Measurements from ENCODE around the gene RB1.
"Not testable (repeated sequence)": the region's sequence is repeated elsewhere in the genome, so short reads cannot be mapped to it uniquely, and the experiment has no call there.

RB1 gene

DNA sequence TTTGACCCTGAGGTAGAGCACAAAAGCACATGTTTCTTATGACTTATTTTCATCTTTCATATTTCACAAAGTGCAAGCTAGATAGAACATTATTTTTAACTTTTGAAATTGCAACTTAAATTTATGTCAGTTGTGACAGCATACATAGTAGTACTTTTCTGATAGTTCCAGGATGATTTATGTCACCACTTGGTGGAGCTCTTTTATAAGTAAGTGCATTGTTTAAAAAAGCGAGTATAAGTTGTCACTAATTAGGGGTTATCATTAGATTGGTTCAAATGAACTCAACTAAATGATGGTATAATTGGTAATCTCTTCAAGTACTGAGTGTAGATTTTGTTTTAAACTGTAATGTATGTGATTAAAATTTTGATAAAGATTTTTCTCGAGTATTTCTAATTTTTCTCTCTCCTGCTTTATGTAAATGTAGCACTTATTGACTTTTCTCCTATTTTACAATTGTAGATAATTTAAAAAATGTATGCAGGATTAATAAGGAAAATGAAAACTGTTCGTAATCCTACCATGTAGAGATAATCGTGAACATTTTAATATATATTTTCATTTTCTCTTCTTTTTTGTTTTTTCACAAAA lies 31.1 kb downstream of the RB1 start:
- no peak overlapping the region for H3K4me3 ChIP-seq (ENCODE audit: low read depth, low read length, poor library complexity, severe bottlenecking)
- H3K9me3 ChIP-seq (ENCODE audit: low read length), result 0 out of 2 replicates have a peak, but pooled peaks cover under 1% of the 10 kb centered on the region
- no peak overlapping the region for H3K9ac ChIP-seq (ENCODE audit: low read length)
- no peak overlapping the region for H2AFZ ChIP-seq (ENCODE audit: low read length)
- H3K4me1 ChIP-seq (ENCODE audit: insufficient read depth, low read length, severe bottlenecking), result peaks cover 12% of the 10 kb centered on the region
- no peaks in the 10 kb centered on the region for H4K20me1 ChIP-seq (ENCODE audit: insufficient read depth, low read length)
- peak overlapping the region; percentile 57 for H3K27ac ChIP-seq (ENCODE audit: low read depth, low read length, poor library complexity, severe bottlenecking)
- H3K4me2 ChIP-seq (ENCODE audit: low read length), result no peak overlapping the region
- no peaks in the 10 kb centered on the region; the same call in 1 of the 2 replicates for H3F3A ChIP-seq (ENCODE audit: insufficient read depth, low read length)
- H3K27me3 ChIP-seq (ENCODE audit: insufficient read depth, low read length), result no peaks in the 10 kb centered on the region
- 0 out of 2 replicates have a peak, but pooled peaks cover 4% of the 10 kb centered on the region for H3K79me2 ChIP-seq (ENCODE audit: insufficient read depth, low read length)
- H3K9me2 ChIP-seq (ENCODE audit: low read depth, low read length), result no peaks in the 10 kb centered on the region
- H3K36me3 ChIP-seq (ENCODE audit: insufficient read depth, low read length), result peaks cover 9% of the 10 kb centered on the region; the same call in 1 of the 2 replicates
- no peak for TF ChIP-seq EZH2 (IDR thresholded peaks at IDR 0.05; ENCODE audit: borderline replicate concordance, low read length)
- TF ChIP-seq, protein P1, sequence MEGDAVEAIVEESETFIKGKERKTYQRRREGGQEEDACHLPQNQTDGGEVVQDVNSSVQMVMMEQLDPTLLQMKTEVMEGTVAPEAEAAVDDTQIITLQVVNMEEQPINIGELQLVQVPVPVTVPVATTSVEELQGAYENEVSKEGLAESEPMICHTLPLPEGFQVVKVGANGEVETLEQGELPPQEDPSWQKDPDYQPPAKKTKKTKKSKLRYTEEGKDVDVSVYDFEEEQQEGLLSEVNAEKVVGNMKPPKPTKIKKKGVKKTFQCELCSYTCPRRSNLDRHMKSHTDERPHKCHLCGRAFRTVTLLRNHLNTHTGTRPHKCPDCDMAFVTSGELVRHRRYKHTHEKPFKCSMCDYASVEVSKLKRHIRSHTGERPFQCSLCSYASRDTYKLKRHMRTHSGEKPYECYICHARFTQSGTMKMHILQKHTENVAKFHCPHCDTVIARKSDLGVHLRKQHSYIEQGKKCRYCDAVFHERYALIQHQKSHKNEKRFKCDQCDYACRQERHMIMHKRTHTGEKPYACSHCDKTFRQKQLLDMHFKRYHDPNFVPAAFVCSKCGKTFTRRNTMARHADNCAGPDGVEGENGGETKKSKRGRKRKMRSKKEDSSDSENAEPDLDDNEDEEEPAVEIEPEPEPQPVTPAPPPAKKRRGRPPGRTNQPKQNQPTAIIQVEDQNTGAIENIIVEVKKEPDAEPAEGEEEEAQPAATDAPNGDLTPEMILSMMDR (IDR thresholded peaks at IDR 0.05; ENCODE audit: low read length), result peak; percentile 88

DNA sequence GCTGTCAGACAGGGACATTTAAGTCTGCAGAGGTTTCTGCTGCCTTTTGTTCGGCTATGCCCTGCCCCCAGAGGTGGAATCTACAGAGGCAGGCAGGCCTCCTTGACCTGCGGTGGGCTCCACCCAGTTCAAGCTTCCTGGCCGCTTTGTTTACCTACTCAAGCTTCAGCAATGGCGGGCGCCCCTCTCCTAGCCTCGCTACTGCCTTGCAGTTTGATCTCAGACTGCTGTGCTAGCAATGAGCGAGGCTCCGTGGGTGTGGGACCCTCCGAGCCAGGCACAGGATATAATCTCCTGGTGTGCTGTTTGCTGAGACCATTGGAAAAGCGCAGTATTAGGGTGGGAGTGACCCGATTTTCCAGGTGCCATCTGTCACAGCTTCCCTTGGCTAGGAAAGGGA lies 35.6 kb downstream of the RB1 start:
- not testable (repeated sequence) for H3K4me2 ChIP-seq (ENCODE audit: low read length); H3K27ac ChIP-seq (ENCODE audit: low read depth, low read length, poor library complexity, severe bottlenecking); H3K9ac ChIP-seq (ENCODE audit: low read length); H3K27me3 ChIP-seq (ENCODE audit: insufficient read depth, low read length); H2AFZ ChIP-seq (ENCODE audit: low read length); H3K9me2 ChIP-seq (ENCODE audit: low read depth, low read length); H3K4me3 ChIP-seq (ENCODE audit: low read depth, low read length, poor library complexity, severe bottlenecking); H3K9me3 ChIP-seq (ENCODE audit: low read length); H4K20me1 ChIP-seq (ENCODE audit: insufficient read depth, low read length); H3F3A ChIP-seq (ENCODE audit: insufficient read depth, low read length); H3K79me2 ChIP-seq (ENCODE audit: insufficient read depth, low read length); H3K4me1 ChIP-seq (ENCODE audit: insufficient read depth, low read length, severe bottlenecking)
- peaks cover 21% of the 10 kb centered on the region for H3K36me3 ChIP-seq (ENCODE audit: insufficient read depth, low read length)

DNA sequence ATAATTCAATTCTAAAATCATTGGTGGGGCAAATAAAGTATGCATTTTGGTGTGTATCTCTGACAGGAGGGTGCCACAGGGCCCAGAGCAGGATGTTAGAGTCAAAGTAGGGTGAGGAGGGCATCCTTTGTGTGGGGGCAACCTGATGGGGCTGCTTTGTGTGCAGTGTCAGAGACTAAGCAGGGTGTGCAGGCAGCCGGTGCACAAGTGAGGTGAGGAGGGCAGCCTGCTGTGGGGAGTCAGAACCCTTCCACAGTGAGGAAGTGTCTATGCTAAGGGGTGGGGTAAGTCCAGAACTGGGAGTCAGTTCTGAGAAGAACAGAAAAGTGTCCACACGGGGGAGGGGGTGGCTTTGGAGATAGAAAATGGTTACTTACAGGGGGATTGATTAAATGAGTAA lies 40.7 kb downstream of the RB1 start:
- no peaks in the 10 kb centered on the region for H3F3A ChIP-seq (ENCODE audit: insufficient read depth, low read length)
- no peak overlapping the region for H3K27ac ChIP-seq (ENCODE audit: low read depth, low read length, poor library complexity, severe bottlenecking)
- TF ChIP-seq, protein P1 (IDR thresholded peaks at IDR 0.05; ENCODE audit: low read length), result no peak
- no peak for TF ChIP-seq EZH2 (IDR thresholded peaks at IDR 0.05; ENCODE audit: borderline replicate concordance, low read length)
- no peaks in the 10 kb centered on the region for H3K9me2 ChIP-seq (ENCODE audit: low read depth, low read length)
- H3K4me1 ChIP-seq (ENCODE audit: insufficient read depth, low read length, severe bottlenecking), result no peaks in the 10 kb centered on the region
- no peak overlapping the region for H3K9ac ChIP-seq (ENCODE audit: low read length)
- H3K36me3 ChIP-seq (ENCODE audit: insufficient read depth, low read length), result peaks cover 60% of the 10 kb centered on the region
- H3K4me3 ChIP-seq (ENCODE audit: low read depth, low read length, poor library complexity, severe bottlenecking), result no peak overlapping the region
- no peaks in the 10 kb centered on the region for H3K79me2 ChIP-seq (ENCODE audit: insufficient read depth, low read length)
- H4K20me1 ChIP-seq (ENCODE audit: insufficient read depth, low read length), result no peaks in the 10 kb centered on the region
- H3K4me2 ChIP-seq (ENCODE audit: low read length), result no peak overlapping the region
- no peak overlapping the region for H2AFZ ChIP-seq (ENCODE audit: low read length)
- H3K27me3 ChIP-seq (ENCODE audit: insufficient read depth, low read length), result no peaks in the 10 kb centered on the region
- H3K9me3 ChIP-seq (ENCODE audit: low read length), result 0 out of 2 replicates have a peak, but pooled peaks cover 6% of the 10 kb centered on the region

DNA sequence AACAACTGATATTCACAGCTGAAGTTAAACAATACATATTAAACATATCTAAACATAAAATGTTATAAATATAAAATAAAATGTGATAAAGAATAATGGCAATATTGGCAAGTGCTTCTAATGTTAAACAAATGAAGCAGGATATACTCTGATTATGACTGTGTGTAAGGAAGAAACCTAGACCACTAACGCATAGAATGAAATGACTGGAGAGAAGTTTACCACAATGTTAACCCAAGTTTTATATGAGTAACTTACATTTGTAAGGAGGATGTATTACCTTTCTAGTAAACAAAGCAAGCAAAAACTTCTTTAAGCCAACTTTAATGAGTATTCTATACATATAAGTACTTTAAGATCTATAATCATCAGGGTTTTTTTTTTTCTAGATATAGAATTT lies 43.0 kb downstream of the RB1 start:
- Histone ChIP-seq H4K20me1 (ENCODE audit: insufficient read depth, low read length) (no peaks in the 10 kb centered on the region), H2AFZ (ENCODE audit: low read length) (no peak overlapping the region), H3K4me2 (ENCODE audit: low read length) (no peak overlapping the region), H3K79me2 (ENCODE audit: insufficient read depth, low read length) (no peaks in the 10 kb centered on the region), H3K27me3 (ENCODE audit: insufficient read depth, low read length) (no peaks in the 10 kb centered on the region), H3K27ac (ENCODE audit: low read depth, low read length, poor library complexity, severe bottlenecking) (no peak overlapping the region), H3K9me2 (ENCODE audit: low read depth, low read length) (no peaks in the 10 kb centered on the region), H3K4me1 (ENCODE audit: insufficient read depth, low read length, severe bottlenecking) (no peaks in the 10 kb centered on the region), H3F3A (ENCODE audit: insufficient read depth, low read length) (no peaks in the 10 kb centered on the region), H3K36me3 (ENCODE audit: insufficient read depth, low read length) (peaks cover 70% of the 10 kb centered on the region), H3K9ac (ENCODE audit: low read length) (no peak overlapping the region), H3K4me3 (ENCODE audit: low read depth, low read length, poor library complexity, severe bottlenecking) (no peak overlapping the region), H3K9me3 (ENCODE audit: low read length) (no peaks in the 10 kb centered on the region)
- no peak for TF ChIP-seq EZH2 (IDR thresholded peaks at IDR 0.05; ENCODE audit: borderline replicate concordance, low read length)
- TF ChIP-seq, protein P1 (IDR thresholded peaks at IDR 0.05; ENCODE audit: low read length), result no peak
